Islet of Langerhans (tissue), 1 donor: ENCODE data around the gene GRIA1.

ENCODE experiments used
- FAIRE-seq: peaks from one replicate; lab custom pipeline; 2011; peaks lifted over from hg19 to GRCh38; lab: Jason Lieb, UNC

The GRIA1 gene

GRCh38 chr5:153782589-153783361, 292.3 kb downstream of the GRIA1 start:
- FAIRE-seq = no peak

- no peak for FAIRE-seq
These were observed 292.8 kb downstream of the GRIA1 start for GRCh38 chr5:153783362-153783658.

- FAIRE-seq = no peak
These were observed 293.8 kb downstream of the GRIA1 start for GRCh38 chr5:153784277-153784676.

- FAIRE-seq = no peak
These were observed 300.9 kb downstream of the GRIA1 start for GRCh38 chr5:153791339-153791738.

- FAIRE-seq = no peak
These were observed 301.8 kb downstream of the GRIA1 start for GRCh38 chr5:153792305-153792704.

GRCh38 chr5:153793699-153794098, 303.2 kb downstream of the GRIA1 start:
- FAIRE-seq = no peak

- no peak for FAIRE-seq
These were observed 303.9 kb downstream of the GRIA1 start for GRCh38 chr5:153794327-153794726.

GRCh38 chr5:153796527-153796926, 306.1 kb downstream of the GRIA1 start:
- no peak for FAIRE-seq

- no peak for FAIRE-seq
These were observed 307.0 kb downstream of the GRIA1 start for GRCh38 chr5:153797484-153797883.

- FAIRE-seq = no peak
These were observed 308.4 kb downstream of the GRIA1 start for GRCh38 chr5:153798830-153799229.

GRCh38 chr5:153799466-153799865, 309.0 kb downstream of the GRIA1 start:
- FAIRE-seq = no peak

GRCh38 chr5:153802050-153802821, 311.8 kb downstream of the GRIA1 start:
- no peak for FAIRE-seq

GRCh38 chr5:153807801-153808200, 317.3 kb downstream of the GRIA1 start:
- FAIRE-seq = no peak

GRCh38 chr5:153809166-153809565, 318.7 kb downstream of the GRIA1 start:
- no peak for FAIRE-seq

- FAIRE-seq = no peak
These were observed 323.4 kb downstream of the GRIA1 start for GRCh38 chr5:153813901-153814300.

- no peak for FAIRE-seq
These were observed 326.4 kb downstream of the GRIA1 start for GRCh38 chr5:153816870-153817269.

- no peak for FAIRE-seq
These were observed 328.2 kb downstream of the GRIA1 start for GRCh38 chr5:153818626-153819025.

- no peak for FAIRE-seq
These were observed 332.6 kb downstream of the GRIA1 start for GRCh38 chr5:153823036-153823435.

- FAIRE-seq = no peak
These were observed 334.4 kb downstream of the GRIA1 start for GRCh38 chr5:153824909-153825308.

GRCh38 chr5:153827397-153827796, 336.9 kb downstream of the GRIA1 start:
- FAIRE-seq = no peak

GRCh38 chr5:153829510-153830065, 339.1 kb downstream of the GRIA1 start:
- no peak for FAIRE-seq

GRCh38 chr5:153831973-153832372, 341.5 kb downstream of the GRIA1 start:
- no peak for FAIRE-seq

GRCh38 chr5:153835891-153836515, 345.5 kb downstream of the GRIA1 start:
- FAIRE-seq = no peak
